ENCODE data around the gene DBH.

Gene DBH

GRCh38 chr9:133656211-133657119, 20.3 kb downstream of the DBH start:
- no peak for TF ChIP-seq ZFP30 (CRISPR knock-in tag; IDR thresholded peaks at IDR 0.05)
- no peak for TF ChIP-seq BACH2 (CRISPR knock-in tag; IDR thresholded peaks at IDR 0.05; ENCODE audit: borderline replicate concordance)
- TF ChIP-seq ISL1 (CRISPR knock-in tag; IDR thresholded peaks at IDR 0.05): no peak
- TF ChIP-seq, protein P1, sequence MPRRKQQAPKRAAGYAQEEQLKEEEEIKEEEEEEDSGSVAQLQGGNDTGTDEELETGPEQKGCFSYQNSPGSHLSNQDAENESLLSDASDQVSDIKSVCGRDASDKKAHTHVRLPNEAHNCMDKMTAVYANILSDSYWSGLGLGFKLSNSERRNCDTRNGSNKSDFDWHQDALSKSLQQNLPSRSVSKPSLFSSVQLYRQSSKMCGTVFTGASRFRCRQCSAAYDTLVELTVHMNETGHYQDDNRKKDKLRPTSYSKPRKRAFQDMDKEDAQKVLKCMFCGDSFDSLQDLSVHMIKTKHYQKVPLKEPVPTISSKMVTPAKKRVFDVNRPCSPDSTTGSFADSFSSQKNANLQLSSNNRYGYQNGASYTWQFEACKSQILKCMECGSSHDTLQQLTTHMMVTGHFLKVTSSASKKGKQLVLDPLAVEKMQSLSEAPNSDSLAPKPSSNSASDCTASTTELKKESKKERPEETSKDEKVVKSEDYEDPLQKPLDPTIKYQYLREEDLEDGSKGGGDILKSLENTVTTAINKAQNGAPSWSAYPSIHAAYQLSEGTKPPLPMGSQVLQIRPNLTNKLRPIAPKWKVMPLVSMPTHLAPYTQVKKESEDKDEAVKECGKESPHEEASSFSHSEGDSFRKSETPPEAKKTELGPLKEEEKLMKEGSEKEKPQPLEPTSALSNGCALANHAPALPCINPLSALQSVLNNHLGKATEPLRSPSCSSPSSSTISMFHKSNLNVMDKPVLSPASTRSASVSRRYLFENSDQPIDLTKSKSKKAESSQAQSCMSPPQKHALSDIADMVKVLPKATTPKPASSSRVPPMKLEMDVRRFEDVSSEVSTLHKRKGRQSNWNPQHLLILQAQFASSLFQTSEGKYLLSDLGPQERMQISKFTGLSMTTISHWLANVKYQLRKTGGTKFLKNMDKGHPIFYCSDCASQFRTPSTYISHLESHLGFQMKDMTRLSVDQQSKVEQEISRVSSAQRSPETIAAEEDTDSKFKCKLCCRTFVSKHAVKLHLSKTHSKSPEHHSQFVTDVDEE (CRISPR knock-in tag; IDR thresholded peaks at IDR 0.05): no peak
- no peak for TF ChIP-seq ZNF565 (CRISPR knock-in tag; conservative IDR thresholded peaks at IDR 0.05; ENCODE audit: low read depth)
- no peak for TF ChIP-seq ZNF70 (CRISPR knock-in tag; IDR thresholded peaks at IDR 0.05)
- no peak for TF ChIP-seq TOX (CRISPR knock-in tag; IDR thresholded peaks at IDR 0.05; ENCODE audit: borderline replicate concordance)
- TF ChIP-seq OSR1 (CRISPR knock-in tag; IDR thresholded peaks at IDR 0.05): no peak
- no peak for TF ChIP-seq PPARA (CRISPR knock-in tag; IDR thresholded peaks at IDR 0.05; ENCODE audit: borderline replicate concordance)
- no peak for TF ChIP-seq ARNTL (CRISPR knock-in tag; IDR thresholded peaks at IDR 0.05; ENCODE audit: borderline replicate concordance, low read depth)
- TF ChIP-seq CSDC2 (CRISPR knock-in tag; IDR thresholded peaks at IDR 0.05): no peak
- no peak for TF ChIP-seq CREB5 (CRISPR knock-in tag; IDR thresholded peaks at IDR 0.05; ENCODE audit: low read depth)
- no peak for TF ChIP-seq ZC3H10 (CRISPR knock-in tag; IDR thresholded peaks at IDR 0.05)
- TF ChIP-seq, protein P2, sequence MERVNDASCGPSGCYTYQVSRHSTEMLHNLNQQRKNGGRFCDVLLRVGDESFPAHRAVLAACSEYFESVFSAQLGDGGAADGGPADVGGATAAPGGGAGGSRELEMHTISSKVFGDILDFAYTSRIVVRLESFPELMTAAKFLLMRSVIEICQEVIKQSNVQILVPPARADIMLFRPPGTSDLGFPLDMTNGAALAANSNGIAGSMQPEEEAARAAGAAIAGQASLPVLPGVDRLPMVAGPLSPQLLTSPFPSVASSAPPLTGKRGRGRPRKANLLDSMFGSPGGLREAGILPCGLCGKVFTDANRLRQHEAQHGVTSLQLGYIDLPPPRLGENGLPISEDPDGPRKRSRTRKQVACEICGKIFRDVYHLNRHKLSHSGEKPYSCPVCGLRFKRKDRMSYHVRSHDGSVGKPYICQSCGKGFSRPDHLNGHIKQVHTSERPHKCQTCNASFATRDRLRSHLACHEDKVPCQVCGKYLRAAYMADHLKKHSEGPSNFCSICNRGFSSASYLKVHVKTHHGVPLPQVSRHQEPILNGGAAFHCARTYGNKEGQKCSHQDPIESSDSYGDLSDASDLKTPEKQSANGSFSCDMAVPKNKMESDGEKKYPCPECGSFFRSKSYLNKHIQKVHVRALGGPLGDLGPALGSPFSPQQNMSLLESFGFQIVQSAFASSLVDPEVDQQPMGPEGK (CRISPR knock-in tag; IDR thresholded peaks at IDR 0.05; ENCODE audit: borderline replicate concordance): no peak
- no peak for TF ChIP-seq ZNF8 (CRISPR knock-in tag; IDR thresholded peaks at IDR 0.05)
- TF ChIP-seq ZFP3 (CRISPR knock-in tag; IDR thresholded peaks at IDR 0.05): no peak
- ATAC-seq: no peak

DNA sequence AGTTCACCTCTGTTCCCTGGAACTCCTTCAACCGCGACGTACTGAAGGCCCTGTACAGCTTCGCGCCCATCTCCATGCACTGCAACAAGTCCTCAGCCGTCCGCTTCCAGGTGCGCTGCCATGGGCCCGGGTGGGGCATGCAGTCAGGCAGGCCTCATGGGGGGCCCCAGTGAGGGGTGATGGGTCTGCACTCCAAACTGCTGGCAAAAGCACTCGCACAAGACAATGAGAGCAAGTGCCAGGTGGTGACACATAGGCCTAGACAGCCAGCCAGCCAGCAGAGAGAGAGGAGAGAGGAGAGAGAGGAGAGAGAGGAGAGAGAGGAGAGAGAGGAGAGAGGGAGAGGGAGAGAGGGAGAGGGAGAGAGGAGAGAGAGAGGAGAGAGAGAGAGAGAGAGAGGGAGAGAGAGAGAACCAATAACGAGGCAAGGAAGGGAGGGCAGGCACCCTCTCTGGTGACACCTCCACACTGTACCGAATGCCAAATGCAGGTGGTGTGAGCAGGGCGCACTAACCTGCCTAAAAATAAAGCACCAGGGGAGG, 21.0 kb downstream of the DBH start:
- TF ChIP-seq GLIS3 (CRISPR knock-in tag; IDR thresholded peaks at IDR 0.05) (no peak), ZFP30 (CRISPR knock-in tag; IDR thresholded peaks at IDR 0.05) (no peak)
- ATAC-seq: no peak

DNA sequence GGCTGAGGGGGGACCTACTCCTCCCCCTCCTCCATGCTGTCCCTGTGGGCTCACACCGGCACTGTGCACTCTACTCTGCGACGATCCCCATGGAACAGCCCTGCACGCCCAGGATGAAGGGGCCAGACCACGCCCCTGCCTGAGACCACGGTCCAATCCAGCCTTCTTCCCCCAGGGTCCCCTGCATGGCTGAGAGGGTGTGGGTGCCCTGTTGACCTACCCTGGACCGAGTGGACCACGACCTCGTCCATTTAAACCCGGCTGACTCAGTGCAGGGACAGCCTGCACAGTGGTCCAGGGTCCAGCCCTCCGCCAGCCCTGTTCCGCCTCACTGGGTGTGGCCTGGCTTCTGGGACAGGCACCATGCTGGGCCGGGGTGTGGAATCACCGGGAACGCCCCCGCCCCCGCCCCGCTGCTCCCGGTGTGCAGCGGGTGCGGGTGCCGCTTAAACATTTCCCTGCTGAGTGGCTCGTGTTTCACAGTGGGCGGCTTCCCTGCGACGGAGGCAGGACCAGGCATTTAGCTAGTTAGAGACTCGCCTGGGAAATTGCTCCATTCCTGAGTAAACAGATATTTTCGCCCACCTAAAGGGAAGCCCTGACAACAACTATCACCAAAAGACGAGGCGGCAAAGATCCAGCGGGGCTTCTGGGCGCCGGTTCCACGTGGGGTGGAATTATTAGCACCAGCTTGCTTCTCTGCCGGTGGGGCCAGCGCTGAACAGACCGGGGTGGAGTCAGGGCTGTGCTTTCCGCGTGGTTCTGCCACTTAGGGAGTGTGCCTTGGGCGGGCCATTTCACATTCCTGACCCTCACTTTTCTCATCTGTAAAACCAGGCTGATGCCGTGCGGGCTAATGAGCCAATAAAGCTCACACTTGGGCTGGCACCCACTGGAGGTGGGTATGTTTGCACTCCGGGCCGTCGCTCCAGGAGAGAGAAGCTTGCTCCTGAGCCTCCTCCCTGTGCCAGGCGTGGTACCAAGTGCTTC, 22.6 kb downstream of the DBH start:
- TF ChIP-seq BACH2 (CRISPR knock-in tag; IDR thresholded peaks at IDR 0.05; ENCODE audit: borderline replicate concordance): no peak
- TF ChIP-seq, protein P2 (CRISPR knock-in tag; IDR thresholded peaks at IDR 0.05; ENCODE audit: borderline replicate concordance): no peak
- no peak for TF ChIP-seq GLIS3 (CRISPR knock-in tag; IDR thresholded peaks at IDR 0.05)
- no peak for TF ChIP-seq ZNF565 (CRISPR knock-in tag; conservative IDR thresholded peaks at IDR 0.05; ENCODE audit: low read depth)
- no peak for TF ChIP-seq ZNF70 (CRISPR knock-in tag; IDR thresholded peaks at IDR 0.05)
- no peak for TF ChIP-seq OSR1 (CRISPR knock-in tag; IDR thresholded peaks at IDR 0.05)
- TF ChIP-seq CREB5 (CRISPR knock-in tag; IDR thresholded peaks at IDR 0.05; ENCODE audit: low read depth): no peak
- no peak for TF ChIP-seq RARB (CRISPR knock-in tag; IDR thresholded peaks at IDR 0.05)
- no peak for TF ChIP-seq ARNTL (CRISPR knock-in tag; IDR thresholded peaks at IDR 0.05; ENCODE audit: borderline replicate concordance, low read depth)
- no peak for TF ChIP-seq ZC3H10 (CRISPR knock-in tag; IDR thresholded peaks at IDR 0.05)
- TF ChIP-seq CSDC2 (CRISPR knock-in tag; IDR thresholded peaks at IDR 0.05): no peak
- TF ChIP-seq SNAI2 (CRISPR knock-in tag; IDR thresholded peaks at IDR 0.05): no peak
- TF ChIP-seq ZNF8 (CRISPR knock-in tag; IDR thresholded peaks at IDR 0.05): no peak
- no peak for ATAC-seq

Data from SK-N-SH treated with all-trans-retinoic acid at 6 μM for 48 hours (cell line).